ENCODE measurements around the gene HMG20A. TPM values are rescaled to one million over a fixed set of nuclear protein-coding genes. Genes with fewer than 3 reads are reported as not detected.

HMG20A gene
- total and polyA plus RNA-seq, 5 donors from 2014 or later = 24.4 to 32.3 (median 25.6) TPM

- Mint-ChIP-seq H3K9me3 (no peaks in the 10 kb centered on the region), H3K36me3 (no peaks in the 10 kb centered on the region), H3K27me3 (peaks cover 17% of the 10 kb centered on the region), H3K27ac (no peak overlapping the region), H3K4me1 (no peaks in the 10 kb centered on the region), H3K4me3 (no peak overlapping the region)
- Histone ChIP-seq H3K4me3 (ENCODE audit: low read depth, low read length) (no peak overlapping the region), H3K27me3 (ENCODE audit: control insufficient read depth, insufficient read depth, low read length) (no peaks in the 10 kb centered on the region), H3K4me1 (ENCODE audit: control insufficient read depth, insufficient read depth, low read length, poor library complexity, severe bottlenecking) (no peaks in the 10 kb centered on the region), H3K9me3 (ENCODE audit: control insufficient read depth in 2 of 2, low read length in 2 of 2) (no peaks in the 10 kb centered on the region), H3K36me3 (ENCODE audit: control insufficient read depth, insufficient read depth, low read length) (no peaks in the 10 kb centered on the region), H3K27ac (ENCODE audit: insufficient read depth, low read length, poor library complexity, severe bottlenecking) (no peak overlapping the region)
- ATAC-seq (ENCODE audit: low read depth in 2 of 2) (no peak), DNase-seq (no peak)
Observed at GRCh38 chr15:77528968-77529319, 108.3 kb downstream of the HMG20A start.

- no peaks in the 10 kb centered on the region for H3K36me3 ChIP-seq (ENCODE audit: control insufficient read depth, insufficient read depth, low read length)
- Mint-ChIP-seq H3K4me3 (no peak overlapping the region), H3K27ac (no peak overlapping the region), H3K9me3 (no peaks in the 10 kb centered on the region), H3K4me1 (no peaks in the 10 kb centered on the region), H3K27me3 (peaks cover 17% of the 10 kb centered on the region), H3K36me3 (no peaks in the 10 kb centered on the region)
- ATAC-seq (ENCODE audit: low read depth in 2 of 2) (no peak), DNase-seq (no peak)
- no peaks in the 10 kb centered on the region for H3K27me3 ChIP-seq (ENCODE audit: control insufficient read depth, insufficient read depth, low read length)
- no peaks in the 10 kb centered on the region for H3K4me1 ChIP-seq (ENCODE audit: control insufficient read depth, insufficient read depth, low read length, poor library complexity, severe bottlenecking)
- no peak overlapping the region for H3K4me3 ChIP-seq (ENCODE audit: low read depth, low read length)
- no peaks in the 10 kb centered on the region for H3K9me3 ChIP-seq (ENCODE audit: control insufficient read depth in 2 of 2, low read length in 2 of 2)
- H3K27ac ChIP-seq (ENCODE audit: insufficient read depth, low read length, poor library complexity, severe bottlenecking) = no peak overlapping the region
Observed at GRCh38 chr15:77529394-77530159, 108.9 kb downstream of the HMG20A start.

- Histone ChIP-seq H3K36me3 (ENCODE audit: control insufficient read depth, insufficient read depth, low read length) (no peaks in the 10 kb centered on the region), H3K4me3 (ENCODE audit: low read depth, low read length) (no peak overlapping the region), H3K4me1 (ENCODE audit: control insufficient read depth, insufficient read depth, low read length, poor library complexity, severe bottlenecking) (no peaks in the 10 kb centered on the region), H3K27me3 (ENCODE audit: control insufficient read depth, insufficient read depth, low read length) (no peaks in the 10 kb centered on the region), H3K9me3 (ENCODE audit: control insufficient read depth in 2 of 2, low read length in 2 of 2) (no peaks in the 10 kb centered on the region), H3K27ac (ENCODE audit: insufficient read depth, low read length, poor library complexity, severe bottlenecking) (no peak overlapping the region)
- Mint-ChIP-seq H3K4me3 (no peak overlapping the region), H3K27ac (no peak overlapping the region), H3K27me3 (peaks cover 17% of the 10 kb centered on the region), H3K9me3 (no peaks in the 10 kb centered on the region), H3K36me3 (no peaks in the 10 kb centered on the region), H3K4me1 (no peaks in the 10 kb centered on the region)
- ATAC-seq (ENCODE audit: low read depth in 2 of 2) (no peak), DNase-seq (no peak)
Observed at GRCh38 chr15:77530576-77530975, 109.9 kb downstream of the HMG20A start.

GRCh38 chr15:77531191-77532000 is 110.7 kb downstream of the HMG20A start:
- H3K36me3 ChIP-seq (ENCODE audit: control insufficient read depth, insufficient read depth, low read length) = no peaks in the 10 kb centered on the region
- no peaks in the 10 kb centered on the region for H3K27me3 ChIP-seq (ENCODE audit: control insufficient read depth, insufficient read depth, low read length)
- H3K27ac ChIP-seq (ENCODE audit: insufficient read depth, low read length, poor library complexity, severe bottlenecking) = no peak overlapping the region
- no peaks in the 10 kb centered on the region for H3K9me3 ChIP-seq (ENCODE audit: control insufficient read depth in 2 of 2, low read length in 2 of 2)
- H3K27me3 Mint-ChIP-seq = peaks cover 21% of the 10 kb centered on the region
- no peak overlapping the region for H3K4me3 Mint-ChIP-seq
- no peak for ATAC-seq (ENCODE audit: low read depth in 2 of 2)
- DNase-seq = no peak
- no peaks in the 10 kb centered on the region for H3K9me3 Mint-ChIP-seq
- no peaks in the 10 kb centered on the region for H3K4me1 Mint-ChIP-seq
- H3K4me3 ChIP-seq (ENCODE audit: low read depth, low read length) = no peak overlapping the region
- H3K27ac Mint-ChIP-seq = no peak overlapping the region
- H3K36me3 Mint-ChIP-seq = no peaks in the 10 kb centered on the region
- H3K4me1 ChIP-seq (ENCODE audit: control insufficient read depth, insufficient read depth, low read length, poor library complexity, severe bottlenecking) = no peaks in the 10 kb centered on the region

GRCh38 chr15:77532067-77532710 is 111.5 kb downstream of the HMG20A start:
- H3K36me3 ChIP-seq (ENCODE audit: control insufficient read depth, insufficient read depth, low read length) = no peaks in the 10 kb centered on the region
- no peaks in the 10 kb centered on the region for H3K4me1 ChIP-seq (ENCODE audit: control insufficient read depth, insufficient read depth, low read length, poor library complexity, severe bottlenecking)
- H3K27ac ChIP-seq (ENCODE audit: insufficient read depth, low read length, poor library complexity, severe bottlenecking) = no peak overlapping the region
- H3K9me3 ChIP-seq (ENCODE audit: control insufficient read depth in 2 of 2, low read length in 2 of 2) = no peaks in the 10 kb centered on the region
- H3K9me3 Mint-ChIP-seq = no peaks in the 10 kb centered on the region
- ATAC-seq (ENCODE audit: low read depth in 2 of 2) = no peak
- no peaks in the 10 kb centered on the region for H3K36me3 Mint-ChIP-seq
- H3K4me3 Mint-ChIP-seq = no peak overlapping the region
- H3K27ac Mint-ChIP-seq = no peak overlapping the region
- DNase-seq = no peak
- no peaks in the 10 kb centered on the region for H3K27me3 ChIP-seq (ENCODE audit: control insufficient read depth, insufficient read depth, low read length)
- peaks cover 22% of the 10 kb centered on the region for H3K27me3 Mint-ChIP-seq
- H3K4me3 ChIP-seq (ENCODE audit: low read depth, low read length) = no peak overlapping the region
- no peaks in the 10 kb centered on the region for H3K4me1 Mint-ChIP-seq

- H3K4me1 Mint-ChIP-seq = no peaks in the 10 kb centered on the region
- H3K9me3 Mint-ChIP-seq = no peaks in the 10 kb centered on the region
- Histone ChIP-seq H3K4me1 (ENCODE audit: control insufficient read depth, insufficient read depth, low read length, poor library complexity, severe bottlenecking) (no peaks in the 10 kb centered on the region), H3K4me3 (ENCODE audit: low read depth, low read length) (no peak overlapping the region), H3K27me3 (ENCODE audit: control insufficient read depth, insufficient read depth, low read length) (no peaks in the 10 kb centered on the region), H3K36me3 (ENCODE audit: control insufficient read depth, insufficient read depth, low read length) (no peaks in the 10 kb centered on the region), H3K27ac (ENCODE audit: insufficient read depth, low read length, poor library complexity, severe bottlenecking) (no peak overlapping the region), H3K9me3 (ENCODE audit: control insufficient read depth in 2 of 2, low read length in 2 of 2) (no peaks in the 10 kb centered on the region)
- H3K27ac Mint-ChIP-seq = peak overlapping the region in 1 of 3 donors; percentile 31
- no peaks in the 10 kb centered on the region for H3K36me3 Mint-ChIP-seq
- ATAC-seq (ENCODE audit: low read depth in 2 of 2) = no peak
- peaks cover 22% of the 10 kb centered on the region for H3K27me3 Mint-ChIP-seq
- H3K4me3 Mint-ChIP-seq = no peak overlapping the region
- DNase-seq = no peak
Observed at GRCh38 chr15:77532846-77533245, 112.2 kb downstream of the HMG20A start.

- Mint-ChIP-seq H3K4me3 (no peak overlapping the region), H3K27me3 (peaks cover 22% of the 10 kb centered on the region), H3K36me3 (no peaks in the 10 kb centered on the region), H3K9me3 (no peaks in the 10 kb centered on the region), H3K27ac (no peak overlapping the region), H3K4me1 (no peaks in the 10 kb centered on the region)
- no peak for DNase-seq
- no peaks in the 10 kb centered on the region for H3K36me3 ChIP-seq (ENCODE audit: control insufficient read depth, insufficient read depth, low read length)
- ATAC-seq (ENCODE audit: low read depth in 2 of 2) = no peak
- H3K27me3 ChIP-seq (ENCODE audit: control insufficient read depth, insufficient read depth, low read length) = no peaks in the 10 kb centered on the region
- H3K27ac ChIP-seq (ENCODE audit: insufficient read depth, low read length, poor library complexity, severe bottlenecking) = no peak overlapping the region
- H3K4me1 ChIP-seq (ENCODE audit: control insufficient read depth, insufficient read depth, low read length, poor library complexity, severe bottlenecking) = no peaks in the 10 kb centered on the region
- H3K9me3 ChIP-seq (ENCODE audit: control insufficient read depth in 2 of 2, low read length in 2 of 2) = no peaks in the 10 kb centered on the region
- no peak overlapping the region for H3K4me3 ChIP-seq (ENCODE audit: low read depth, low read length)
Observed at GRCh38 chr15:77533578-77534430, 113.1 kb downstream of the HMG20A start.
